ENCODE data around the gene MANF.
"Not testable (repeated sequence)": the region's sequence is repeated elsewhere in the genome, so short reads cannot be mapped to it uniquely, and the experiment has no call there.

MANF gene

DNA sequence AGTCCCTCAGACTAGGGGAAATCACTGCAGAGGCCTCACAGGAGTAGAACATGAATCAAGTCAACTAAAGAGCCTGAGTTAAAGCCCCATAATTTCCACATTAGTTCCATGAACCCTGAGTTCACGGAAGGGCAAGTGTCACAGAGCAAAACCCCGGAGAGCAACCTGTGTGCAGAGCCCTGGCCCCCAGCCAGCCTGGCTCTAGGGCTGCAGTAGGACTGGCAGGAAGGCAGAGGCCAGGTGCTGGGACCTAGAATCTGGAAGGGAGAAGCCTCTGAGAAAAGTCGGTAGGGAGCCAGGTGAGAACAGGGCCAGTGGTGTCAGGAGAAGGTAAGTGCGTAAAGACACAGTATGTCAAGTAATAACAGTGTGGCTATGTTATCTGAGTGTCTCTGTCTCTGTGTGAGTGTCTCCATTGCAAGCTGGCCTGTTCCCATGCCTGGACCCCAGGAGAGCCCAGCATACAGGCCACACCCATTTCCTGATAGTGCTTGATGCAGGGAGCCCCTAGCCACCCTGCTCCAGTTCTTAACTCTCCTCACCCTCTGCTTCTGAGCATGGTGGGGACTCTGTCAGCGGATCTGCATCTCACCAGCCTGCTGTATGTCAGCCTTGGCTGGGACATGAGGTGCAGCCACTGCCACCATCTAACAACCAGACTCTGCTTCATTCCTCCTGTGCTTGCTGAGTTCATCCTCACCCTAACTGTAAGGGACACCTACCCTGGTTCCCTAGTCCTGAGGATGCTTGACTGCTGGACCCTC, 11.3 kb upstream of the MANF start:
- DNase-seq = no peak

DNA sequence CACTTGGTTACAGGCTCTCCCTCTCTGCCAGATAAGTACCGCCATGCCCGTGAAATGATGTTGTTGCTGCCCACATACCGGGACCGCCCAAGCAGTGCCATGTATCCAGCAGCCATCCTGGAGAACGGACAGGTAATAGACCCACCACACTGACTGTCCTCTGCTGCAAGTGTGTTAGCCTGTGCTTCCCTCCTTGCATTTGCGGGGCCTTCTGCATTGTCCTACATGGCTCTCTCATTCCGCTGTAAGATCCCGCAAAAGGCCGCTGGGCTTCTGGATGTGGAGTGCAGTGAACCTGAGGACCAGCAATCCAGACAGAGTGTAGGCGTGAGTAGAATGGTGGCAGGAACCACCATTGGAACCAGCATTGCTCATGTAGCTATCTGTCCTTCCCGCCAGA, 10.6 kb upstream of the MANF start:
- DNase-seq = no peak

DNA sequence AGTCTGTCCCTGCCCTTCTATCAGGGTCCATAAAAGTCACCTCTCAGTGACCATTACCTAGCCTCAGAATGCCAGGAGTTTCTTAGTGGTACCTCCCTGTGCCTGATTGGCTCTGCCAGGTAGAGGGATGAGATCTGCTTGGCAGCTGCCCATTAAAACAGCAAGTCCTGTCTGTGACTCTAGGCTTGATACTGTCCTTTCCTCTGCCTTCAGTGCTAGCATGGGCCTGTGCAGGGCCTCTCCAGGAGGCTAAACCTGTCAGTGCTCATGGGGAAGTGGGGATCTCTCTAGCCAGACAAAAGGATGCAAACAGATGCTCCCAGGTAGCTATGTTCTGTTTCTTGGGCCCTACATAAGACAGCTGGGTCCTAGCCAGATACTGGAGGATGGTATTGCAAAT, 10.0 kb upstream of the MANF start:
- no peak for DNase-seq

DNA sequence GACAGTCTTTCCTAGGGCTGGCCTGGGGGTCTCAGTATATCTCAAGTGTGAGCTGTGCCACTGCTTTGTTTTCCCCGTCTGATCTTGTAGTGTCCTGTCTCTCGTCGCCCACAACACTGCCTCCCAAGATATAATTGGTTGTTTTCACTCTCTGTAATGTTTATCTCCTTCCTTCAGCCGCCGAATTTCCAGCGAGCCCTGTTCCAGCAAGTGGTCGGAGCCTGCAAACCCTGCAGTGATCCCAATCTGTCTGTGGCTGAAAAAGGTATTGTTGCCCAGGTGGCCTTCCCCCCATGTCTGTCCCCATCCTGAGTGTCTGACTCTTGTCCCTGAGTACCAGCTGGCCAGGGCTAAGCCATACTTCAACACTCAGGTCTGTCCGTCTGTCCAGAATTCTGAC, 9.5 kb upstream of the MANF start:
- no peak for DNase-seq

DNA sequence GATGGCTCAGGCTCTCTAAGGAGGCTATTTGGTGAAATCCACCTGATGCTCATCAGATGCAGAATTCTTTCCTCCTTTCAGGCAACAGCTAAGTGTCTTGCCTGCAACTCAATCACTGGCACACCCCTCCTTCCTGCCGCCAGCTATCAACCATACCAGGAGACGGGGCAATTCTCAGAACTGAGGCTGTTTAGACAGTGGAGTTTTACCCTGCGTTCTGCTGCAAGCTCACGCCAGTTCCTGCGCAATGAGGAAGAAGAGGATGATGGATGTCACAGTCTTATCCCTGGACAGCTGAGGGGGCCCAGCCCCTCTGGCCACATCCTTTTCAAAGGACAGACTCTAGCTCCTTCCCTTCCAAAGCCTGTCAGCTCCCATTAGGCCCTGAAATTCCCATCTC, 7.0 kb upstream of the MANF start:
- DNase-seq = no peak

DNA sequence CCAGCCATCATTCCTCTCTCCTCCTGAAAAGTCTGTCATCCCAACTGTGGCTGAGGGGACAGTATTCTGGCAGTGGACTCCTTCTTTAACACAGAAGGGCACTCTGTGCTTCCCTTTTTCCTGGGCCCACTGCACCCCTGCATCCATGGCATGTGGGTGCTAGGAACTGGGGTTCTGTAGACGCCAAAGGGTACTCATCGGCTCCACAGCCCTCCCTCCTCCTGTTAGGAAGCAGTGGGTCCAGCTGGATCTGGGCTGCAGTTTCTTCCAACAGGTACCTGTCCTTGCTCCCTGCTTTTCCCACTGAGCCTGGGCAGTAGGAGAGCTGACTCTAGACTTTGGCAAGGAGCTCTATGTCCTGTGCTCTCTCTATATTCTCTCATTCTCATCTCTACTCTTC, 6.4 kb upstream of the MANF start:
- no peak for DNase-seq

DNA sequence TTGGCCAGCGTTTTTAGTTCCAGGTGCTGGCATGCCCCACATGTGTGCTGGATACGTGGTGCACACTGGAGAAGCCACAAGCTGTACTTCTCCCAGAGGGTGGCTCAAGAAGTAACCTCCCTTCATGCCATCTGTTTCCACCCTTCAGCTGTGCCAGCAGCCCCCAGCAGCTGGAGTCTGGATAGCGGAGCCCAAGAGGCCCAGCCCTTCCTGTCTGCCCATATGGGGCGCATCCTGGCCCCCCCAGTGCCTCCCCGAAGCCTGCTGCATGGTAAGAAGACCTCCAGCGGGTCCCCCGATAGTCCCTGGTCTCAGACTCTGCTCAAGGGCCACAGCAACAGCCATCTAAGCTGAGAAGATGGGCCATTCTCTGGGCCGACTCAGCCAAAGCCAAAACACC, 5.8 kb upstream of the MANF start:
- DNase-seq = no peak

DNA sequence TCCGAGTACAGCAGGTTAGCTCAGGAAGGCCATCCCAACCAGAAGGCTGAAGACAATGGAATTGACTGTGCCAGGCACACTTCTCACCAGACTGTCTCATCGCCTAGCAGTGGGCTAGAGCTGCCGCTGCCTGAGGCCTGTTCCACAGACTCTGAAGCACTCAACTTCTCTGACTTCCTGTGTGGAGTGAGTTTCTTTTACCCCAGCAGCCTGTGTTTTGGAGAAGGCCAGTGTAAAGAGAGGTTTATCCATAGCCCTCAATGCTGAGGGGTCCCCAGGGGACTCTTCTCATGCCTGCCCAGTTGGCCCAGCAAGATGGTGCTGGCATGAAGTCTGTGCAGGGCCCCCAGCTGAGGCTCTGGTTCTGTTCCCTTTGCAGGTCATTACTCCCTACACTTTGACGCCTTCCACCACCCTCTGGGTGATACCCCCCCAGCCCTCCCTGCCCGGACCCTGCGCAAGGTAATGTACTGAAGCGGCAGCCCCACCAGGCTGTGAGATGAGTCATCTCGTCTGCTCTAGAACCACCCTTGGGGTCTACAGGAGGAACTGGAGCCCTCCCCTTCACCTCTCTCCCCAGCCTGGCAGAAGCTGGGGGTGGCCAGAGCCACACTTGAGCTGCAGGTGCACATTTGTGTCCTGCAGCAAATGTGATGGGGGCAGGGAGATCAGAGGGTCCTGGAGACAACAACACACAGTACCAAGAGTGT, 5.2 kb upstream of the MANF start:
- DNase-seq = no peak

DNA sequence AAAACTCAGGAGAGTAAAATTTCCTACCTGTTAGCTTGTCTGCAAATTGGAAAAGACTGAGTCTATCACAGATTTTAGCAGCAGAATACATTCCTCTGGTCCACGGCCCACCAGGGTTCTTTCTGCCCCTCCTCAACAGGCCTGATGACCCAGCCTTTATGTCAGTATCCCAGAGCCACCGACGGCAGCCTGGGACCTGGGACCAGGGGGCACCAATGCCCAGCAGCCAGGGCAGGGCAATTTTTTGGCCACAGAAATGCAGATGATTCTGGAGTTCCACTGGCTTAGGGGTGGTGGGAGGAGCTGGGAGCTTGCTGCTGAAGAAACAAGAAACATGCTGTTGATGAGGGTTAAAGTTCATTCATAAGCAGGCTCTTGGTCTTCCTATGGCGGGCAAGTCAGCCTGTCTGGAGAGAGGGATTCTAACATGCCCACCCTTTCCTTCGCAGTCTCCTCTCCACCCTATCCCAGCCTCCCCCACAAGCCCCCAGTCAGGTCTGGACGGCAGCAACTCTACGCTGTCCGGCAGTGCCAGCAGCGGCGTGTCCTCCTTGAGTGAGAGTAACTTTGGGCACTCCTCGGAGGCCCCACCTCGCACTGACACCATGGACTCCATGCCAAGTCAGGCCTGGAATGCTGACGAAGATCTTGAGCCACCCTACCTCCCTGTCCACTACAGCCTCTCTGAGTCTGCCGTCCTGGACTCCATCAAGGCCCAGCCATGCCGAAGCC, 4.3 kb upstream of the MANF start:
- DNase-seq = no peak

DNA sequence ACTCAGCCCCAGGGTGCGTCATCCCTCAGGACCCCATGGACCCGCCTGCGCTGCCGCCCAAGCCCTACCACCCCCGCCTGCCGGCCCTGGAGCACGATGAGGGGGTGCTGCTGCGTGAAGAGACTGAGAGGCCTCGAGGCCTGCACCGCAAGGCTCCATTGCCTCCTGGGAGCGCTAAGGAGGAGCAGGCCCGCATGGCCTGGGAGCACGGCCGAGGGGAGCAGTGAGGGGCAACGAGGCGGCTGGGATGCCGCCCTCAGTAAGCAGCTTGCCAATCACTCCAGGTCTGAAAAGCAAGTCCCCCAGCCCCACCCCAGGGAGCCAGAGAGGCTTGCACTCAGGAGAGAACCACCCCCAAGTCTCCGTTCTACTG, 3.8 kb upstream of the MANF start:
- no peak for DNase-seq

DNA sequence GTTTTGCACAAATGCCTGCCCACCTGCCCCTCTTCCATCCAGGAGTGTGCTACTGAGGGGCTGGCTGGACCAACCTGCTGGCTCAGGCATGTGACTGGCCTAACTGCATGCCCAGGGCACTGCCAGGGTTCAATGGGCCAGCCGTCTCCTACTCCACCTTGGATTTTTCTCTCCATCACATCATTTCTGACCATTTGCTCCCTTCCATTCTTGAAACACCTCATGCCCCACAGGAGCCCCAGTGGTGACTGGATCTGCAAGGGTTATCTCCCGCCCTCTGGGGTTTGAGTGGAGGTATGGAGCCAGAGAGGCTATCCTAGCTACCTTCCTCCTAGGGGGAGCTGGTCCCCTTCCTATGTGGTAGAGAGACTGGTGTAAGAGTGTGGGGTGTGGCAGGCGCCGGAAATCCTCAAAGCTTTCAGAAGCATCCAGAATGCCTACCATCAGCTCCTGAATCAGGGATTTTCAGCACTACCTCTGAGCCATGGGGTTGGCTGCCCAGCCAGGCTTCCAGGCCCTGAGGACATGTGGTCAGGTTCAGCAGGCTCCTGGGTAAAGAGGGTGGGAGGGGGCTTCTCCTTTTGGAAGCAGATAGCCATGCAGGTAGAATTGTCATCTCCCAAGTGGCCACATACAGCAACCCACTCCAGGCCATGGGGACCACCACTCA, 2.9 kb upstream of the MANF start:
- no peak for DNase-seq

DNA sequence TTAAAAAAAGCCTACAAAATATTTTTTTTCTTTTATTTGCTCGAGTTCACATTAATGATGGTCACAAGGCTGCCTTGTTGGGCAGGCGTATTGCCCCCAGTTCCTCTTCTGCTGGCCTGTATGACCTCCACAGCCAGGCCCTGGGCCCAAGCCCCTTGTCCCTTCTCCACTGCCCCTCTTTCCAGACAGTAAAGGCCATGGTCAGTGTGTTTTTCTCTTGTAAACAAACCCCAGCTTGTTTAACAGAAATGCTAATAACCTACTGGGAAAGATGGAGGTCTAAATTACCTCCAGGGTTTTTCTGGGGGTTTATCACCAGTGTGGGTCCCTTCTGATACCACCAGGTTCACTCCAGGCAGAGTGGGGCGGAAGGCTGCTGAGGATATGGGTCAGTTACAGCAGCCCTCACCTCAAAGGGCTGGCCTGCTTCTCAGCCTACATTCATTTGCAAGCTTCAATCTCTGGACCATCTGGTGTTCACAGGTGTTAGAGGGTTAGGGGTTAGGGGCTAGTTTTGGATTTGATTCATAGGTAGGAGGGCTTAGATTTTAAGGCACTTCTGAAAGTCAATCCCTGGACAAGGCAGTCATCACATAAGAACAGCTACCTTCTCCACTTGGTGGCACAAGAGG, 2.0 kb upstream of the MANF start:
- DNase-seq = no peak

DNA sequence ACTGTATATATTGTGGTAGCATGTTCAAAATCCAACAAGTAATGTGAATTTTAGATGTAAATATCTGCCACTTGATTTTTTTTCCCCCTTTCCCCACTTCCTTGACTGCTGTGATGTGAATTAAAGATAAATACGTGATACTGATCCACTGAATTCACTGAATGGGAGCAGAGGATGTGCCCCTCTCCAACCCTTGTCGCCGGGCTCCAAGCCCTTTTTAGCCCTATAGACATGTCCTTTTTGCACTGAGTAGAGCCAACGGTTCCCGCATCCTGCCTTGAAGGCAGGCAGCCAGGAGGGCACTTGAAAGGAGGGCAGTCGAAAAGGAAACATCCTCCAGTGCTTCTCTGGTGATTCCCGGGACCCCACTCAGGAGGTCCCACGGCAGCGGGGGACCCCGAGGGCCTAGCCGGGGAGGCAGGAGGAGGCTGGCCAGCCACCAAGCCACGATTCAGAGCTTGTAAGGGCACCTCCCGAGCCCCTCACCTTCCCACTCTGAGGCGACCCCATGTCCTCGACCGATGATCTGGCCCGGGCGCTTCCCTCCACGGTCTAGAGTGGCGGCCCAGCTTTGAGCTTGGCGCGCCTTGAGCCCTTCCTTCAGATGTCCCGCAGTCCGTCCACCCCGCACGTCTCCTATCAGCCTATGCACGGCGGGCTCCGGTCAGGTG, 901 bp upstream of the MANF start:
- DNase-seq = no peak

DNA sequence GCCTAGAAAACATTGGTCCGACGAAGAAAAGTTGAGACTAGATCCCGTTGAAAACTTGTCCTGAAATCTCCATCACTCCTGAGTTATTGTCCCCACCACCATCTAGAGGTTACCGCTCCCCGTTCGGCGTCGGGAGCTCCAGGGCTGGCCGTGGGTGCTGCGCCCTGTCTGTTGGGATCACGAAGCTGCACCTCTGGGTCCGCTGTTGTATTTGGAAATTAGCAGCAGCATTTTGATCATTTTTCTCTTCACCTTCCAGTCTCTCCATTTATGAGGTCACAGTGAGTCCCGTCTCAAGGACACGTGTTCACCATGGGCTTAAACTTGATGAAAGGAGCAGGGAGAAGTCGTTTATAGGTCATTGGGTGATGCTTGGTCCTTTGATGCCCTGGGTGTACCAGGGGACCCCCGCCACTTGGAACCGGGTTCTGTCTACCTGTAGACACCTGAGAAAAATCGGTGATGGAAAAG, 565 bp downstream of the MANF start:
- no peak for DNase-seq

DNA sequence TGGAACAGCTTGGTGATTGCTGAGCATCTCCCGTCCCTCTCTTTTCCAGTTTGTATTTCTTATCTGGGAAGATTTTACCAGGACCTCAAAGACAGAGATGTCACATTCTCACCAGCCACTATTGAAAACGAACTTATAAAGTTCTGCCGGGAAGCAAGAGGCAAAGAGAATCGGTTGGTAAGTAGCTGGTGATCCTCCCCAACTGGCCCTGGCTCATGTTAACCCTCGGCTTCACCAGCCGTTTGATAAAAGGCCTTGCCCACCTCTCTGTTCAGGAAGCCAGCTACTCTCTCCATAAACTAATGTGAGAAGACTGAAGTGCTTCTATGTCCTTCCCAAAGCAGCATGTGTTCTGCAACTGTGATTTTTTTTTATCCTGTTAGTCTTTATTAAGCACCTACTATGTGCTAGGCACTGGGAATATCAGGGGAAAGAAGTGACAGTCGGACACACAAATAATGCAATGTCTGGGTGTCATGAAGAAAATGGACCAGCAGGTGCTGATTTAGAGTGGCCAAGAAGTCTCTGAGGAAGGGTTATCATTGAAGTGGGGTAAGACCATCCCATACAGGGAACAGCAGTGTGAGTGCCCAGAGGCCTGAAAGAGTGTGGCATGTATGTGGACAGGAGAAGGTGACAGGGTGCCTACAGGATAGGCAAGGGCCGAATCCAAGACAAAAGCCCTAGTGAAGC, 1.2 kb downstream of the MANF start:
- DNase-seq = no peak

DNA sequence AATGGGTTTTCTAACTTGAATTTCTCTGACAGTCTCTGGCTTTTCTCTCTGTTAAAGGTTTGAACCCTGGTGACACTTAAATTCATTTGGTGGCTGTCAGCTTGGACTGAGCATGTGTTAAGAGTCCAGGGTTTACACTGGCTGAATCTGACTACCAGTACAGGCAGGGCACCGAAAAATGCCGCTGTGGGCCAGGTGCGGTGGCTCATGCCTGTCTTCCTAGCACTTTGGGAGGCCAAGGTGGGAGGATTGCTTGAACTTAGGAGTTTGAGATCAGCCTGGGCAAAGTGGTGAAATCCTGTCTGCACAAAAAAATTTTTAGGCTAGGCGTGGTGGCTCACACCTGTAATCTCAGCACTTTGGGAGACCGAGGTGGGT, 1.8 kb downstream of the MANF start:
- DNase-seq = no peak

DNA sequence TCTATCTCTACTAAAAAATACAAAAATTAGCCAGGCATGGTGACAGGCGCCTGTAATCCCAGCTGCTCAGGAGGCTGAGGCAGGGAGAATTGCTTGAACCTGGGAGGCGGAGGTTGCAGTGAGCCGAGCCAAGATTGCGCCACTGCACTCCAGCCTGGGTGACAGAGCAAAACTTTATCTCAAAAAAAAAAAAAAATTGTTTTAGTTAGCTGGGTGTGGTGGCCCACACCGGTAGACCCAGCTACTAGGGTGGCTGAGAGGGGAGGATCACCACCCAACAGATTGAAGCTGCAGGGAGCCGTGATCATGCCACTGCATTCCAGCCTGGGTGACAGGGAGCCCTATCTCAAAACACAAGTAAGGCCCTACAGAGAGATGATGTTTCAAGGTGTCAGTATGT, 2.2 kb downstream of the MANF start:
- DNase-seq = not testable (repeated sequence)

DNA sequence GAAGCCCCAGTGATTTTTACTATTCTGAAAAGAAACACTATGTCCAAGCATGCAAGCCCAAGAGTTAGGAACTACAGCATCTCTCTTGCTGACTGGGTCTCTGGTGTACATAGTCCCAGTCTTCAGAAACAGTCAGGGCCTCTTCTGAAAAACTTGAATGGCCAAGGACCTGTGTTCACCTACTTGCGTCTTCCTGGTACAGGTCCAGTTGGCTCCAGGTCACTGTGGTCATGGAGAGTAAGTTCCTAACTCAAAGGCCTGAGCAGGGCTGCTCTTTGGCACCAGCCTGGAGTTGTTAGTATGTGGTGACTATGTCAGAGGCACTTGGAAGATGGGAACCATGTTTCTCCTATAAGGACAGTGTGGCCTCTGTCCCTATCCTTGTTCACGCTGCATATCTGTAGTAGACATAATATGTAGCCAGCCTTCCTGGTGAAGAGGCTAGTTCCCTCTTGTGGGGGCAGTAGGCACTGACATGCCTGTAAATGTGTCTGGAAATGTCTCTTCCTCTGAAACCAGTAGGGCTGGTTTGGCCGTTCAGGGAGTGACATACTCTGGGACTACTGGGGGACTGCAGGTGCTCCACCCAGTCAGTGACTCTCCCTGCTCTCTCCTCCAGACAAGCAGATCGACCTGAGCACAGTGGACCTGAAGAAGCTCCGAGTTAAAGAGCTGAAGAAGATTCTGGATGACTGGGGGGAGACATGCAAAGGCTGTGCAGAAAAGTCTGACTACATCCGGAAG, 3.4 kb downstream of the MANF start:
- DNase-seq = no peak

DNA sequence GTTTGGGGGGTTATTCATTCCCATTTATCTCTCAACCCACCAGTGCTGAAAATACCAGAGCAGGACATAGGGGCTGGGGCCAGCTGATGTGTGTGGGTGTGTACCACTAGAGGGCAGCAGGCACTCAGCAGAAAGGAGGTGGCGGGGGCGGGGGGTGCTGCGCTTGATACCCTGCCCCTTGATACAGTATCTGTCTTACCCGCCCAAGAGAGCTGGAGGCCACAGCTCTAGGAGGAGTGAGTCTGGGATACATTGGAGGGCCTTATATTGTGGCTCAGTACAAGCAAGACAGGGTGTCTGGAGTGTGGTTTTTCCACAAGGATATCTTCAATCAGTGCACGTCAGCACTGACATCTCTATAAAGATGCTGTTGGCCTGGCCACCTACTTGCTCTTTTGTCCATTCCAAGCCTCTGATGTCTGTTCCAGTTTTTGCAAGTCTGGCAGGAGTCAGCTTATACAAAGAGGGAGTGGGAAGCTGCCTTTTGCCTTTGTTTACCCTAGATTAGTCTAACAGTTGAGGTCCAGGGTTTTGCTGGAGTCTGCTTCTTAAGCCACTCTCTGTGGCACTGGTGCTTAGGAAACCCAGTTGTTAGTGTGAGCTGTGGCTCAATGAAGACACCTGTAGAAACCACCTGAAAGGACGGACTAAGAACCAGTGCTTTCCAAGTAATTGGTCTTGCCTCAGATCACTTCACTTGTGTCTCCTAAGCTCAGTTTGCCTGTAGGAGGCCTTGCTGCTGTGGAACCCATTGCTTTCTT, 4.5 kb downstream of the MANF start:
- peak; percentile 40 for DNase-seq

All from fibroblast of skin of right quadriceps (primary cell).